Prostate gland (tissue), 2 donors: ENCODE measurements around the gene OR5B21.

ENCODE experiments used
- POLR2A ChIP-seq: fragments of 450-650 bp; IDR thresholded peaks from one replicate; pipeline ENCODE4 v1.6.1; 2016; ENCODE audit warnings: antibody characterized with exemption, mild to moderate bottlenecking
- TF ChIP-seq, protein P1 (sequence below), 4 experiments: fragments of 200-600 bp in 2 of 4; fragments of 450-650 bp in 2 of 4; sonication (generic) in 2 of 4; IDR thresholded peaks; 1 replicate in 3 of 4; 2 replicates in 1 of 4; pipeline ENCODE4 v1.5.1; 2016 to 2019; ENCODE audit warnings: antibody characterized with exemption in 4 of 4, mild to moderate bottlenecking in 2 of 4, moderate library complexity in 2 of 4

DNA sequence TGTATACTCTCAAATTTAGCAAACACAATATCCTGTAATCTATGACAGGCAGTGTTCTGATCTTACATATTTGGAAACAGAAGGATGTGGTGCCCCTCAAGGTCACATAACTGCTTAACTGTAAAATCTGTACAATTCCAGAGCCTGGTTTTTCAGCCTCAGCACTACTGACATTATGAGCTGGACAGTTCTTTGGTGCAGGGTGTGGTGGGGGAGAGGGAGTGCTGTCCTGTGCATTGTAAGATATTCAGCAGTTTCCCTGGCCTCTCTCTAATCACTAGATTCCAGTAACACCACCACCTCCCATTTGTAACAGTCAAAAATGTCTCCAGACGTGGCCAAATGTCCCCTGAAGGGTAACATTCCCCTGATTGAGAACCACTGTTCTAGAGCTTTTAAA, 1.8 kb upstream of the OR5B21 start:
- TF ChIP-seq, protein P1, sequence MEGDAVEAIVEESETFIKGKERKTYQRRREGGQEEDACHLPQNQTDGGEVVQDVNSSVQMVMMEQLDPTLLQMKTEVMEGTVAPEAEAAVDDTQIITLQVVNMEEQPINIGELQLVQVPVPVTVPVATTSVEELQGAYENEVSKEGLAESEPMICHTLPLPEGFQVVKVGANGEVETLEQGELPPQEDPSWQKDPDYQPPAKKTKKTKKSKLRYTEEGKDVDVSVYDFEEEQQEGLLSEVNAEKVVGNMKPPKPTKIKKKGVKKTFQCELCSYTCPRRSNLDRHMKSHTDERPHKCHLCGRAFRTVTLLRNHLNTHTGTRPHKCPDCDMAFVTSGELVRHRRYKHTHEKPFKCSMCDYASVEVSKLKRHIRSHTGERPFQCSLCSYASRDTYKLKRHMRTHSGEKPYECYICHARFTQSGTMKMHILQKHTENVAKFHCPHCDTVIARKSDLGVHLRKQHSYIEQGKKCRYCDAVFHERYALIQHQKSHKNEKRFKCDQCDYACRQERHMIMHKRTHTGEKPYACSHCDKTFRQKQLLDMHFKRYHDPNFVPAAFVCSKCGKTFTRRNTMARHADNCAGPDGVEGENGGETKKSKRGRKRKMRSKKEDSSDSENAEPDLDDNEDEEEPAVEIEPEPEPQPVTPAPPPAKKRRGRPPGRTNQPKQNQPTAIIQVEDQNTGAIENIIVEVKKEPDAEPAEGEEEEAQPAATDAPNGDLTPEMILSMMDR (IDR thresholded peaks at IDR 0.05) = no peak
- TF ChIP-seq POLR2A = no peak
